ENCODE results near the gene FOXF2.
"Not testable (repeated sequence)": the region's sequence is repeated elsewhere in the genome, so short reads cannot be mapped to it uniquely, and the experiment has no call there.

FOXF2 gene

GRCh38 chr6:1389369-1390132 lies at the start of gene FOXF2:
Gene FOXF2, plus strand, starts transcription at chr6:1389576. Its CDS starts 372 bp downstream, at chr6:1389948.
- no peak for DNase-seq (ENCODE audit: low spot score)

GRCh38 chr6:1346101-1346500 lies 43.3 kb upstream of the FOXF2 start:
- DNase-seq (ENCODE audit: low spot score), result no peak

- DNase-seq (ENCODE audit: low spot score), result no peak
These were observed 42.8 kb upstream of the FOXF2 start for GRCh38 chr6:1346558-1347091.

- no peak for DNase-seq (ENCODE audit: low spot score)
These were observed 42.2 kb upstream of the FOXF2 start for GRCh38 chr6:1347161-1347560.

- DNase-seq (ENCODE audit: low spot score), result no peak
These were observed 40.7 kb upstream of the FOXF2 start for GRCh38 chr6:1348675-1349074.

- DNase-seq (ENCODE audit: low spot score), result no peak
These were observed 39.7 kb upstream of the FOXF2 start for GRCh38 chr6:1349655-1350054.

- DNase-seq (ENCODE audit: low spot score), result no peak
These were observed 37.9 kb upstream of the FOXF2 start for GRCh38 chr6:1351381-1352008.

- DNase-seq (ENCODE audit: low spot score), result not testable (repeated sequence)
These were observed 34.3 kb upstream of the FOXF2 start for GRCh38 chr6:1355068-1355467.

- DNase-seq (ENCODE audit: low spot score), result not testable (repeated sequence)
These were observed 27.7 kb upstream of the FOXF2 start for GRCh38 chr6:1361717-1362116.

GRCh38 chr6:1362643-1363042 lies 26.7 kb upstream of the FOXF2 start:
- DNase-seq (ENCODE audit: low spot score), result no peak

GRCh38 chr6:1363298-1363697 lies 26.1 kb upstream of the FOXF2 start:
- DNase-seq (ENCODE audit: low spot score), result no peak

GRCh38 chr6:1363729-1364572 lies 25.4 kb upstream of the FOXF2 start:
- DNase-seq (ENCODE audit: low spot score), result peak; percentile 24

- DNase-seq (ENCODE audit: low spot score), result no peak
These were observed 24.6 kb upstream of the FOXF2 start for GRCh38 chr6:1364791-1365190.

- DNase-seq (ENCODE audit: low spot score), result no peak
These were observed 23.7 kb upstream of the FOXF2 start for GRCh38 chr6:1365686-1366085.

- no peak for DNase-seq (ENCODE audit: low spot score)
These were observed 21.6 kb upstream of the FOXF2 start for GRCh38 chr6:1367771-1368170.

GRCh38 chr6:1368940-1369339 lies 20.4 kb upstream of the FOXF2 start:
- no peak for DNase-seq (ENCODE audit: low spot score)

- not testable (repeated sequence) for DNase-seq (ENCODE audit: low spot score)
These were observed 19.7 kb upstream of the FOXF2 start for GRCh38 chr6:1369695-1370094.

- no peak for DNase-seq (ENCODE audit: low spot score)
These were observed 17.4 kb upstream of the FOXF2 start for GRCh38 chr6:1371933-1372332.

GRCh38 chr6:1372690-1373089 lies 16.7 kb upstream of the FOXF2 start:
- DNase-seq (ENCODE audit: low spot score), result no peak

GRCh38 chr6:1376653-1377052 lies 12.7 kb upstream of the FOXF2 start:
- no peak for DNase-seq (ENCODE audit: low spot score)

GRCh38 chr6:1377526-1377925 lies 11.8 kb upstream of the FOXF2 start:
- DNase-seq (ENCODE audit: low spot score), result no peak
